ENCODE results near the gene KLC3.

DNA sequence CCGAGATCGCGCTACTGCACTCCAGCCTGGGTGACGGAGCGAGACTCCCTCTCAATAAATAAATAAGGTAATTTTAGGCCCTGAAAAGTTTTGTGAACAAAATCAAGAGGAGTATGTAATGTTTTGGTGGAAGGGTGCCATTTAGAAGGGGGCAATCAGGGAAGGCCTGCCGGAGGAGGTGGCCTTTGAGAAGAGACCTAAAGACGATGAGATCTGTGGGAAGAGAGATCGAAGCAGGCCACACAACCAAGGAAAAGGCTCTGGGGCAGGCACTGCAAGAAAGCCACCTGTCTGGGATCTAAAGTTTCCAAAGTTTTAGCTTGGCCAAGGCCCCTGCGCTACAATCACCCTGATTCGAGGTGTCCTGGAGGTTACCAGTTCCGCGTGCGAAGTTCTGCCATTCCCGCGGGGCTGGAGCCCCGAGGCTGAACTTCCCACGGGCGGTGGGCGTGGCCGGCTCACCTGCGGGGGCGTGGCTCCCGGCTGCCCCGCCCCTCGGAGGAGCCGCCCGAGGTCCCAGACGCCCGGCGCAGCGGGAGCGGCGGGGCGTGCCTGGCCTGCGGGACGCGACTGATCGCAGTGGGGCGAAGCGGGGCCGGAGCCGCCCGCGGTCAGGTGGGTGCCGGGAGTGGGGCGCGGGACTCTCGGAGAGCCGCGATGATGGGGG, at the start of gene KLC3:
- TF ChIP-seq, protein P1, sequence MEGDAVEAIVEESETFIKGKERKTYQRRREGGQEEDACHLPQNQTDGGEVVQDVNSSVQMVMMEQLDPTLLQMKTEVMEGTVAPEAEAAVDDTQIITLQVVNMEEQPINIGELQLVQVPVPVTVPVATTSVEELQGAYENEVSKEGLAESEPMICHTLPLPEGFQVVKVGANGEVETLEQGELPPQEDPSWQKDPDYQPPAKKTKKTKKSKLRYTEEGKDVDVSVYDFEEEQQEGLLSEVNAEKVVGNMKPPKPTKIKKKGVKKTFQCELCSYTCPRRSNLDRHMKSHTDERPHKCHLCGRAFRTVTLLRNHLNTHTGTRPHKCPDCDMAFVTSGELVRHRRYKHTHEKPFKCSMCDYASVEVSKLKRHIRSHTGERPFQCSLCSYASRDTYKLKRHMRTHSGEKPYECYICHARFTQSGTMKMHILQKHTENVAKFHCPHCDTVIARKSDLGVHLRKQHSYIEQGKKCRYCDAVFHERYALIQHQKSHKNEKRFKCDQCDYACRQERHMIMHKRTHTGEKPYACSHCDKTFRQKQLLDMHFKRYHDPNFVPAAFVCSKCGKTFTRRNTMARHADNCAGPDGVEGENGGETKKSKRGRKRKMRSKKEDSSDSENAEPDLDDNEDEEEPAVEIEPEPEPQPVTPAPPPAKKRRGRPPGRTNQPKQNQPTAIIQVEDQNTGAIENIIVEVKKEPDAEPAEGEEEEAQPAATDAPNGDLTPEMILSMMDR (IDR thresholded peaks at IDR 0.05): no peak
- TF ChIP-seq POLR2AphosphoS5 (IDR thresholded peaks at IDR 0.05) (no peak), POLR2A (IDR thresholded peaks at IDR 0.05) (peak; percentile 76)
